Smooth muscle cell (in vitro differentiated cells): ENCODE results near the gene OR14A16. TPM values are rescaled to one million over a fixed set of nuclear protein-coding genes. Genes with fewer than 3 reads are reported as not detected.

ENCODE experiments used
- DNase-seq: peaks from one replicate; lab custom pipeline; 2025; ENCODE audit not compliant: unreplicated experiment; lab: John Stamatoyannopoulos, UW
- H2AFZ ChIP-seq: fragments of 200-600 bp; sonication (generic); 2 replicates; pipeline ENCODE4 v1.6.0; 2016; ENCODE audit warnings: antibody characterized with exemption, low read depth, mild to moderate bottlenecking
- H3F3A ChIP-seq: fragments of 200-600 bp; sonication (generic); 2 replicates; pipeline ENCODE4 v1.6.0; 2017; ENCODE audit warnings: antibody characterized with exemption, low read depth
- H3K27ac ChIP-seq: fragments of 200-600 bp; sonication (generic); 2 replicates; pipeline ENCODE4 v1.5.1; 2016; ENCODE audit warnings: low read depth, mild to moderate bottlenecking
- H3K27me3 ChIP-seq: fragments of 200-600 bp; sonication (generic); 2 replicates; pipeline ENCODE4 v1.6.1; 2016; ENCODE audit warnings: low read depth, mild to moderate bottlenecking
- H3K36me3 ChIP-seq: fragments of 200-600 bp; sonication (generic); 2 replicates; pipeline ENCODE4 v1.5.1; 2016; ENCODE audit warnings: low read depth
- H3K4me1 ChIP-seq: fragments of 200-600 bp; sonication (generic); 2 replicates; pipeline ENCODE4 v1.5.1; 2016; ENCODE audit warnings: low read depth
- H3K4me2 ChIP-seq: fragments of 200-600 bp; sonication (generic); 2 replicates; pipeline ENCODE4 v1.6.0; 2016; ENCODE audit warnings: mild to moderate bottlenecking
- H3K4me3 ChIP-seq: fragments of 200-600 bp; sonication (generic); 2 replicates; pipeline ENCODE4 v1.5.1; 2016; ENCODE audit warnings: mild to moderate bottlenecking
- H3K79me2 ChIP-seq: fragments of 200-600 bp; sonication (generic); 2 replicates; pipeline ENCODE4 v1.6.0; 2016; ENCODE audit warnings: low read depth, mild to moderate bottlenecking
- H3K9ac ChIP-seq: fragments of 200-600 bp; sonication (generic); 2 replicates; pipeline ENCODE4 v1.6.0; 2016; ENCODE audit warnings: low read depth
- H3K9me3 ChIP-seq: fragments of 200-600 bp; sonication (generic); replicated peaks from 2 replicates; pipeline ENCODE4 v1.5.1; 2016; ENCODE audit warnings: low read depth
- H4K20me1 ChIP-seq: fragments of 200-600 bp; sonication (generic); 2 replicates; pipeline ENCODE4 v1.6.0; 2016; ENCODE audit warnings: low read depth
- CTCF ChIP-seq: fragments of 200-600 bp; sonication (generic); IDR thresholded peaks from 2 replicates; pipeline ENCODE4 v1.5.1; 2017; ENCODE audit warnings: borderline replicate concordance, mild to moderate bottlenecking, antibody characterized with exemption; ENCODE audit not compliant: insufficient read depth, poor library complexity, severe bottlenecking
- WGBS: methylation state at CpG from one replicate; pipeline ENCODE4 v1.1.7; 2016; ENCODE audit warnings: low lambda C conversion rate; 5-methylcytosine and 5-hydroxymethylcytosine counted together
- polyA plus RNA-seq: library from polyadenylated mRNA; unstranded; fragments of >200 nt; fragmentation: Nextera tagmentation; extraction: Ambion mirVana; gene quantifications from 2 replicates; pipeline ENCODE4 v1.2.1, GENCODE V29; 2016
- total RNA-seq: library from RNA; depleted of rRNA; stranded (reverse); fragments of >200 nt; gene quantifications from 2 replicates; pipeline ENCODE4 v1.2.3, GENCODE V29; 2014

OR14A16 gene
- total and polyA plus RNA-seq, 2 experiments from 2014 or later, result not detected

- no peak overlapping the region for H3K4me2 ChIP-seq
- no peak overlapping the region for H3K9ac ChIP-seq
- no peaks in the 10 kb centered on the region for H3K36me3 ChIP-seq
- no peak overlapping the region for H2AFZ ChIP-seq
- no peak overlapping the region for H3K27ac ChIP-seq
- no peaks in the 10 kb centered on the region for H3K4me1 ChIP-seq
- TF ChIP-seq CTCF, result no peak
- no peak overlapping the region for H3K4me3 ChIP-seq
- no peaks in the 10 kb centered on the region for H3F3A ChIP-seq
- no peaks in the 10 kb centered on the region for H3K79me2 ChIP-seq
- DNase-seq, result no peak
- no peaks in the 10 kb centered on the region for H4K20me1 ChIP-seq
- no peaks in the 10 kb centered on the region for H3K27me3 ChIP-seq
- H3K9me3 ChIP-seq, result peaks cover 5% of the 10 kb centered on the region
- WGBS, result 100% methylated on average over 1 of the region's 2 CpGs
These were observed 1.9 kb downstream of the OR14A16 start for GRCh38 chr1:247822060-247822459.

- Histone ChIP-seq H3K27ac (no peak overlapping the region), H2AFZ (no peak overlapping the region), H3K9me3 (no peaks in the 10 kb centered on the region), H3K4me1 (no peaks in the 10 kb centered on the region), H4K20me1 (no peaks in the 10 kb centered on the region), H3K4me3 (no peak overlapping the region), H3K4me2 (no peak overlapping the region), H3K36me3 (no peaks in the 10 kb centered on the region), H3K9ac (no peak overlapping the region), H3F3A (no peaks in the 10 kb centered on the region), H3K27me3 (no peaks in the 10 kb centered on the region), H3K79me2 (no peaks in the 10 kb centered on the region)
- no peak for DNase-seq
- WGBS, result 33% methylated on average over 2 of the region's 2 CpGs
- no peak for TF ChIP-seq CTCF
These were observed 11.3 kb downstream of the OR14A16 start for GRCh38 chr1:247812637-247813036.

- H4K20me1 ChIP-seq, result no peaks in the 10 kb centered on the region
- H3K27ac ChIP-seq, result no peak overlapping the region
- 20% methylated on average over 2 of the region's 2 CpGs for WGBS
- no peak overlapping the region for H3K4me3 ChIP-seq
- H2AFZ ChIP-seq, result no peak overlapping the region
- no peak overlapping the region for H3K4me2 ChIP-seq
- H3K9me3 ChIP-seq, result no peaks in the 10 kb centered on the region
- no peak for DNase-seq
- no peak for TF ChIP-seq CTCF
- no peaks in the 10 kb centered on the region for H3K4me1 ChIP-seq
- H3K27me3 ChIP-seq, result no peaks in the 10 kb centered on the region
- no peaks in the 10 kb centered on the region for H3K36me3 ChIP-seq
- no peaks in the 10 kb centered on the region for H3K79me2 ChIP-seq
- no peak overlapping the region for H3K9ac ChIP-seq
- H3F3A ChIP-seq, result no peaks in the 10 kb centered on the region
These were observed 26.4 kb downstream of the OR14A16 start for GRCh38 chr1:247797518-247797917.

GRCh38 chr1:247769603-247770002, 54.3 kb downstream of the OR14A16 start:
- Histone ChIP-seq H3K9ac (no peak overlapping the region), H3K4me3 (no peak overlapping the region), H3K9me3 (peaks cover 13% of the 10 kb centered on the region), H3K4me1 (no peaks in the 10 kb centered on the region), H2AFZ (no peak overlapping the region), H3K4me2 (no peak overlapping the region), H3K79me2 (no peaks in the 10 kb centered on the region), H3K36me3 (no peaks in the 10 kb centered on the region), H3F3A (no peaks in the 10 kb centered on the region), H3K27ac (no peak overlapping the region), H4K20me1 (no peaks in the 10 kb centered on the region), H3K27me3 (no peaks in the 10 kb centered on the region)
- DNase-seq, result no peak
- TF ChIP-seq CTCF, result no peak
